Measurements from ENCODE around the gene RASEF.
A peak's percentile ranks its signal among the peaks of the same experiment; 100 is the strongest.
"Not testable (repeated sequence)": the region's sequence is repeated elsewhere in the genome, so short reads cannot be mapped to it uniquely, and the experiment has no call there.

The RASEF gene

DNA sequence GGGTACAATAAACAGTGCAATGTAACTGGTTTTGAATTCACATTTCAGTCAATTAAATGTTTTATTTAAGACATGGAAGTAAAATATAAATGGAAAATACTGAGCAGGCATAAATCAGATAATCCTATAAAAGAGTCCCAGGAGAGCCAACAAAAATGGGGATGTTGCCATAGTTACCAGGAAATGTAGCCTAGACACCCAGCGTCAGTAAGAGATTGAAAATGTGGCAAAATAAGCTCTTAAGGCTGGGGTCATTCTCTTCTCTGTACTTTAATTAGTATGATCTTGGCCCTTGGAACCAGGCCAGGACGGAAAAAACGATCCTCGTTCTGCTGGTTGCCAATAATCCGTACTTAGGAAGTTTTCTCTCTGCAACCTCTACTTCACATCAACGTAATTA lies 18.9 kb upstream of the RASEF start:
- DNase-seq (ENCODE audit: low read depth): peak; percentile 93
- TF ChIP-seq, protein P1, sequence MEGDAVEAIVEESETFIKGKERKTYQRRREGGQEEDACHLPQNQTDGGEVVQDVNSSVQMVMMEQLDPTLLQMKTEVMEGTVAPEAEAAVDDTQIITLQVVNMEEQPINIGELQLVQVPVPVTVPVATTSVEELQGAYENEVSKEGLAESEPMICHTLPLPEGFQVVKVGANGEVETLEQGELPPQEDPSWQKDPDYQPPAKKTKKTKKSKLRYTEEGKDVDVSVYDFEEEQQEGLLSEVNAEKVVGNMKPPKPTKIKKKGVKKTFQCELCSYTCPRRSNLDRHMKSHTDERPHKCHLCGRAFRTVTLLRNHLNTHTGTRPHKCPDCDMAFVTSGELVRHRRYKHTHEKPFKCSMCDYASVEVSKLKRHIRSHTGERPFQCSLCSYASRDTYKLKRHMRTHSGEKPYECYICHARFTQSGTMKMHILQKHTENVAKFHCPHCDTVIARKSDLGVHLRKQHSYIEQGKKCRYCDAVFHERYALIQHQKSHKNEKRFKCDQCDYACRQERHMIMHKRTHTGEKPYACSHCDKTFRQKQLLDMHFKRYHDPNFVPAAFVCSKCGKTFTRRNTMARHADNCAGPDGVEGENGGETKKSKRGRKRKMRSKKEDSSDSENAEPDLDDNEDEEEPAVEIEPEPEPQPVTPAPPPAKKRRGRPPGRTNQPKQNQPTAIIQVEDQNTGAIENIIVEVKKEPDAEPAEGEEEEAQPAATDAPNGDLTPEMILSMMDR (conservative IDR thresholded peaks at IDR 0.05; ENCODE audit: low read depth, low read length): no peak
- no peak overlapping the region for H3K4me3 ChIP-seq (ENCODE audit: low read length)

DNA sequence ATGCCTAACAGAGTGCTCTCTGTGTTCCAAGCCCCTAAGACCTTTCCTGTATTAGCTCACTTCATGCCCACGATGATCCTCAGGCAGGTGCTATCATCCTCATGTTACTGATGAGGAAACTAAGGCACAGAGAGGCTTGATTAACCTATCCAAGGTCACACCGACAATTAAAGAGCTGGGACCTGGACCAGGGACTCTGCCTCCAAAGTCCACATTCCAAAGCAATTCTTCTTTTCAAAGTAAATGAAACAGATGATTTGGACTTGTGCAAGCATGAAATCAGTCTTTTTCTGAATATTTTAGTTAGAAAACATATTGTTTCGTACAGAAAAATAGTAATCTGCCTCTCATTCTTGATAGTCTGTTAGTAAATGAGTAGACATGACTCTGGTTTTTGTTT lies 18.1 kb upstream of the RASEF start:
- TF ChIP-seq, protein P1 (conservative IDR thresholded peaks at IDR 0.05; ENCODE audit: low read depth, low read length): no peak

DNA sequence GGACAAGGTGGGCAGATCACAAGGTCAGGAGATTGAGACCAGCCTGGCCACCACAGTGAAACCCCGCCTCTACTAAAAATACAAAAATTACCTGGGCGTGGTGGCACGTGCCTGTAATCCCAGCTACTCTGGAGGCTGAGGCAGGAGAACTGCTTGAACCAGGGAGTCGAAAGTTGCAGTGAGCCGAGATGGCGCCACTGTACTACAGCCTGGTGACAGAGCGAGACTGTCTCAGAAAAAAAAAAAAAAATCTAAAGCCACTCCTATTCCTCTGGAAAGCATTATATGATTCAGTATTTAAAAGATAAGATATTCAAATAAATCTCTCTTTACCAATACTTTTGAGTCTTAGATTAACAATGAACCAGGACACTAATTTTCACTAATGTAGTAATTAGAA lies 13.0 kb upstream of the RASEF start:
- not testable (repeated sequence) for DNase-seq (ENCODE audit: low read depth); H3K4me3 ChIP-seq (ENCODE audit: low read length)

More for the DNA sequence above, 18.1 kb upstream of the RASEF start:
- DNase-seq (ENCODE audit: low read depth): no peak
- no peak overlapping the region for H3K4me3 ChIP-seq (ENCODE audit: low read length)

DNA sequence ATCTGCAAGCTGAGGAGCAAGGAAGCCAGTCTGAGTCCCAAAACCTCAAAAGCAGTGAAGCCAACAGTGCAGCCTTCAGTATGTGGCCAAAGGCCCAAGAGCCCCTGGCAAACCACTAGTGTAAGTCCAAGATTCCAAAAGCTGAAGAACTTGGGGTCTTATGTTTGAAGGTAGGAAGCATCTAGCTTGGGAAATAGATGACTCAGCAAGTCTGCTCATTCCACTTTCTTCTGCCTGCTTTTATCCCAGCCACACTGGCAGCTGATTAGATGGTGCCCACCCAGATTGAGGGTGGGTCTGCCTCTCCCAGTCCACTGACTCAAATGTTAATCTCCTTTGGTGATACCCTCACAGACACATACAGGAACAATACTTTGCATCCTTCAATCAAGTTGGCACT lies 9.6 kb upstream of the RASEF start:
- not testable (repeated sequence) for DNase-seq (ENCODE audit: low read depth); H3K4me3 ChIP-seq (ENCODE audit: low read length)

DNA sequence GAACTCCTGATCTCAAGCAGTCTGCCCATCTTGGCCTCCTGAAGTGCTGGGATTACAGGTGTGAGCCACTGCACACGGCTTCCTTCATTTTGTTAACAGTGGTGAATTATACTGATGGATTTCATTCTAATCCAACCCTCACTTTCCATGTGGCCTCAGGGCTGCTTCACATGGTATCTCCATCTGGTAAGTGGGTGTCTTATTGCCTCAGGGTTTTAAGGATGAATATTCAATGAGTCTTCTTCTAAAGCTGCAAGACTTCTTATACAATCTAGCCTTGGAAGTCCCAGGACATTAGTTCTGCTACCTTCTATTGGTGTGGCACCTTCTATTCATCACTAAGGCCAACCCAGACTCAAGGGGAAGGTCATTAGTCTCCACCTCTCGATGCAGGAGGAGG lies 8.7 kb upstream of the RASEF start:
- H3K4me3 ChIP-seq (ENCODE audit: low read length): no peak overlapping the region
- no peak for DNase-seq (ENCODE audit: low read depth)
- TF ChIP-seq, protein P1 (conservative IDR thresholded peaks at IDR 0.05; ENCODE audit: low read depth, low read length): no peak

DNA sequence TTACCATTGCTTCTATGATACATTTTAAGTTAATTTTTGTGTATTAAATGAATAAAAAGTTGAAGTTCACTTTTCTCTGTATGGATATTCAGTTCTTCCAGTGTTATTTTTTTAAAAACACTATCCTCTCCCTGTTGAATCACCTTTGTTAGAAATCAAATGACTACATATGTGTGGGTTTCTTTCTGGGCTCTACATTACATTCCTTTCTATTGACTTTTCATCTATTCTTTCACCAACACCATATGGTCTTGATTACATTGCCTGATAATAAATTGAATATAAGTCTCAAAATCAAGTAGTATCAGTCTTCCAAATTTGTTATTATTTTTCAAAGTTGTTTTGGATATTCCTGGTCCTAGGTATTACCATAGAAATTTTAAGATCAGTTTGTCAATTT lies 7.3 kb upstream of the RASEF start:
- H3K4me3 ChIP-seq (ENCODE audit: low read length): no peak overlapping the region
- no peak for DNase-seq (ENCODE audit: low read depth)
- TF ChIP-seq, protein P1 (conservative IDR thresholded peaks at IDR 0.05; ENCODE audit: low read depth, low read length): no peak

DNA sequence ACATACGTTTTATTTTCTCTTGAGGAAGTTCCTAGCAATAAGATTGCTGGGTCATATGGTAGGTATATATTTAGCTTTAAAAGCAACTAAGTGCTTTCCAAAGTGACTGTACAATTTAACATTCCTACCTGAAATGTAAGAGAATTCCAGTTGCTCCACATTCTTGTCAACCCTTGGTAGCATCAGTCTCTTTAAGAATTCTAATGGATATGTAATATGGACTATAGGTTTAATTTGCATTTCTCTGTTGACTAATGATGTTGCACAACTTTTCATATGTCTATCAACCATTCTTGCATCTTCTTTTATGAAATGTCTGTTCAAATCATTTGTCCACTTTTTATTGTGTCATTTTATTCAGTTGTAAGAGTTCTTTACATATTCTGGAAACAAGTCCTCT lies 6.7 kb upstream of the RASEF start:
- DNase-seq (ENCODE audit: low read depth): no peak
- TF ChIP-seq, protein P1 (conservative IDR thresholded peaks at IDR 0.05; ENCODE audit: low read depth, low read length): no peak

DNA sequence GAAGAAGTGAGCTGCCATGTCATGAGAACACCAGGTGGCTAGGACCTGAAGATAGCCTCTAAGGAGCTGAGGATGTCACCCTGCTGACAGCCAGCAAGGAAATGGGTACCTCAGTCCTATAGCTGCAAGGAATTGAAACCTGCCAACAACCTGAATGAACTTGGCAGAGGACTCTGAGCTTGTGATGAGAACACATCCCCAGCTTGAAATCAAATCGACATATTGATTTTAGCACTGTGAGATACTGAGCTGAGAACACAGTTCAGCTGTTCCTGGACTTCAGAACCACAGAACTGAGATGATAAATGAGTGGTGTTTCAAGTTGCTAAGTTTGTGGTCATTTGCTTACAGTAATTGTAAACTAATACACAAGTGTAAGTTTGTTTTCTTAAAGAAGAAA lies 5.5 kb upstream of the RASEF start:
- no peak for DNase-seq (ENCODE audit: low read depth)
- no peak overlapping the region for H3K4me3 ChIP-seq (ENCODE audit: low read length)
- TF ChIP-seq, protein P1 (conservative IDR thresholded peaks at IDR 0.05; ENCODE audit: low read depth, low read length): no peak

More for the DNA sequence above, 6.7 kb upstream of the RASEF start:
- no peak overlapping the region for H3K4me3 ChIP-seq (ENCODE audit: low read length)
